ENCODE data around the gene FTSJ1. TPM values are rescaled to one million over a fixed set of nuclear protein-coding genes. Genes with fewer than 3 reads are reported as not detected.

FTSJ1 gene
- total and polyA plus RNA-seq, 2 of the 8 experiments (the other 6 are each of a cell fraction or from before 2014, with no cell fraction given): 62.4 to 80.4 TPM

DNA sequence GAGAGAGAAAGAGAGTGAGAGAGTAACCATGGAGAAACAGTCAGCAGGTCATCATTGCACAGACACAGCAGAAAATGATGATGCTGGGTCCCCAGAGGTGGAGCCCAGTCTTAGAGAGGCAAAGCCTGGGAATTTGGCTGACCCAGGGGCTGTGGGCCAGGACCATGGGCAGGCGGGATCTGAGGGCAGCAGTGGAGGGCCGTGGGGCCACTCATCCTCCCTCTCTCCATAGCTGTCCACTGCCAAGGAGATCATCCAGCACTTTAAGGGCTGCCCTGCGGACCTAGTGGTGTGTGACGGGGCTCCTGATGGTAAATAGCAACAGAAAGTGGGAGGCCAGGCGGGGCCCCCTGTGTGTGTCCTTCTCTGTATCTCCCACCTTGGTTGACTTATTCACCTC, 2.8 kb downstream of the FTSJ1 start:
- H2BK15ac ChIP-seq (ENCODE audit: low read length): no peak overlapping the region
- peaks cover 3% of the 10 kb centered on the region; the same call in 1 of the 2 replicates for H3K23me2 ChIP-seq (ENCODE audit: low read depth, low read length)
- H2AFZ ChIP-seq (ENCODE audit: low read length): no peak overlapping the region
- H3K56ac ChIP-seq (replicated peaks; ENCODE audit: insufficient read length, low read depth, low read length): no peak overlapping the region
- no peak overlapping the region for H3K23ac ChIP-seq (ENCODE audit: insufficient read length)
- no peak overlapping the region for H3K14ac ChIP-seq (ENCODE audit: insufficient read length)
- H2BK12ac ChIP-seq (ENCODE audit: low read depth, low read length): no peak overlapping the region
- no peak overlapping the region for H3K9ac ChIP-seq (replicated peaks in 1 of 4; ENCODE audit: extremely low read depth in 1 of 4, low read depth in 3 of 4, low read length in 3 of 4)
- peaks cover 0 to 7% of the 10 kb centered on the region in 2 experiments for H4K20me1 ChIP-seq (replicated peaks in 1 of 2; ENCODE audit: control insufficient read depth in 1 of 2, insufficient read depth in 2 of 2, low read length in 2 of 2)
- no peak overlapping the region for H3K27ac ChIP-seq (ENCODE audit: low read depth, low read length)
- H2AK5ac ChIP-seq (ENCODE audit: low read depth, low read length): no peak overlapping the region
- H2BK20ac ChIP-seq (ENCODE audit: low read length): no peak overlapping the region
- no peak overlapping the region for H4K5ac ChIP-seq (ENCODE audit: insufficient read length, low read depth, low read length)
- H3K79me2 ChIP-seq (ENCODE audit: control insufficient read depth in 1 of 2, insufficient read depth in 2 of 2, low read length in 2 of 2): peaks cover 0 to 24% of the 10 kb centered on the region in 2 experiments; a peak in 2 of 4 replicates
- no peak overlapping the region for H4K91ac ChIP-seq (replicated peaks; ENCODE audit: insufficient read length, low read length)
- 92% methylated on average over 4 of the region's 5 CpGs; no CpG with 5 or more reads in 1 of the 2 experiments for WGBS, 2 experiments (ENCODE audit: extremely low coverage in 1 of 2, insufficient coverage in 1 of 2, insufficient read length in 1 of 2, insufficient replicate concordance in 2 of 2, low coverage in 1 of 2, low lambda C conversion rate in 2 of 2, missing lambda C conversion rate in 1 of 2)
- no peaks in the 10 kb centered on the region for H3K9me3 ChIP-seq (ENCODE audit: insufficient read depth in 2 of 2, low read depth in 1 of 2, low read length in 1 of 2)
- no peaks in the 10 kb centered on the region for H3K27me3 ChIP-seq (replicated peaks in 1 of 4; ENCODE audit: control insufficient read depth in 3 of 4, extremely low read depth in 1 of 4, insufficient read depth in 3 of 4, low read length in 3 of 4)
- DNase-seq (ENCODE audit: low read depth in 1 of 2, low spot score in 2 of 2) (no peak), FAIRE-seq (no peak)
- TF ChIP-seq POLR2AphosphoS5 (IDR thresholded peaks at IDR 0.05; ENCODE audit: low read depth, low read length): no peak
- TF ChIP-seq KDM5A (IDR thresholded peaks at IDR 0.05; ENCODE audit: low read length): no peak
- TF ChIP-seq POU5F1 (IDR thresholded peaks at IDR 0.05; ENCODE audit: low read depth, low read length): no peak
- no peak for TF ChIP-seq KDM1A (IDR thresholded peaks at IDR 0.05; ENCODE audit: borderline replicate concordance, low read length)
- TF ChIP-seq GABPA (IDR thresholded peaks at IDR 0.05; ENCODE audit: borderline replicate concordance, insufficient read depth, low read length): no peak
- TF ChIP-seq TAF1 (IDR thresholded peaks at IDR 0.05; ENCODE audit: low read depth, low read length): no peak
- no peak overlapping the region for H3K4me2 ChIP-seq (ENCODE audit: insufficient read depth in 1 of 2, low read depth in 2 of 2, low read length in 2 of 2)
- ChIA-PET POLR2A (ENCODE audit: partially characterized antibody) (no interaction called here), CTCF (ENCODE audit: partially characterized antibody) (no interaction called here)
- H3K4me3 ChIP-seq (ENCODE audit: extremely low read depth in 1 of 4, insufficient read depth in 2 of 4, low read depth in 3 of 4, low read length in 4 of 4): no peak overlapping the region
- no peak overlapping the region for H2BK5ac ChIP-seq (ENCODE audit: low read depth, low read length)
- H3K4ac ChIP-seq (replicated peaks; ENCODE audit: insufficient read length, low read depth, low read length): no peak overlapping the region
- peaks cover 0 to 16% (median 5%) of the 10 kb centered on the region in 4 experiments; a peak in 5 of 8 replicates for H3K36me3 ChIP-seq (ENCODE audit: control insufficient read depth in 2 of 4, insufficient read depth in 4 of 4, low read length in 3 of 4)
- no peak overlapping the region for H2BK120ac ChIP-seq (replicated peaks; ENCODE audit: low read depth, low read length)
- no peak overlapping the region for H3K18ac ChIP-seq (ENCODE audit: extremely low read depth, low read length)
- no peaks in the 10 kb centered on the region for H3K79me1 ChIP-seq (ENCODE audit: low read depth, low read length)
- no peak overlapping the region for H4K8ac ChIP-seq (ENCODE audit: extremely low read depth, insufficient read depth, low read length)
- peaks cover under 1 to 3% (median under 1%) of the 10 kb centered on the region in 4 experiments; a peak in 3 of 7 replicates for H3K4me1 ChIP-seq (replicated peaks in 1 of 4; ENCODE audit: control insufficient read depth in 3 of 4, insufficient read depth in 4 of 4, low read length in 3 of 4)

Measured in H1 (cell line).